A375 (cell line): Measurements from ENCODE around the gene LITAFD. TPM values are rescaled to one million over a fixed set of nuclear protein-coding genes. Genes with fewer than 3 reads are reported as not detected.

Experiments
- total RNA-seq: library from RNA; depleted of rRNA; stranded (reverse); fragments of >200 nt; shearing (Covaris generic); gene quantifications from 2 replicates; pipeline ENCODE4 v1.2.3, GENCODE V29; 2014; rRNA removed

LITAFD gene
- not detected in 2 replicates for total RNA-seq

DNA sequence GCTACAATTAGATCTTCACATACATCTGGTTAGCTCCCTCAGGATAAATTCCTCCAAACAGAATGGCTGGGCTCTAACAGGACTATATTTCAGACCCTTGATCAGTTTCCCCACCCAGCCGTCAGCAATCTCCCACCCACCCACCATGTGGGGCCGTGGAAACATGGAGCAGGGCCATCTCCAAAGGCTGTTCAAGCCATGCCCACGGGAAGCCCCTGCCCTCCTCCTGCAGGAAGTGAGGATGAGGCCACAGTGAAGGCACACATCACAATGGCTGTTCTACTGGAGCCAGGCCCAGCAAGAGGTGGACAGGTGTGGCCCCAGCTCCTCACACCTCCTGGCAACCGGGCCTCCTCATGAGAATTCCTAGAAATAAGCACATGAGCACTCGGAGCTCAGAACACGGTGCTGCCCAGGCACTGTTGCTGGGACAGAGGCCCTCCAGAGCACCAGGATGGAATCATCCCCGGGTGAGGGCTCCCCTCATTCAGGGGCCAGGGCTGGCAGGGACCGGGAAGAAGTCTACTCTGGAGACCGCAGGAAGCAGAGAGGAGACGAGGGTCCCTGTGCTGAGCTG lies at the start of gene LITAFD:
Gene LITAFD (plus strand): TSS at position 311 of the 577 bp plus-strand sequence. CDS start 2,005 bp downstream, outside the sequence.

GRCh38 chr16:8868416-8869211 lies 13.5 kb upstream of the LITAFD start, which contains the start of gene CARHSP1:
Gene CARHSP1, minus strand, starts transcription at chr16:8869006. Its CDS starts 9,678 bp downstream, at chr16:8859328.

Other genes starting within 250 kb of the LITAFD start
- gene ABAT, start 207.7 kb upstream of the LITAFD start, total RNA-seq: 1.2 and 1.5 TPM in 2 replicates
- 6.1 and 10.9 TPM in 2 replicates for gene TMEM186, start 84.7 kb upstream of the LITAFD start, total RNA-seq
- 54.5 and 69.5 TPM in 2 replicates for gene PMM2, start 84.5 kb upstream of the LITAFD start, total RNA-seq
- 159 and 207 TPM in 2 replicates for gene CARHSP1, start 13.3 kb upstream of the LITAFD start, total RNA-seq
- 56.0 and 59.3 TPM in 2 replicates for gene USP7, start 81.6 kb downstream of the LITAFD start, total RNA-seq
- gene HAPSTR1, start 209.3 kb downstream of the LITAFD start, total RNA-seq: 45.8 and 55.6 TPM in 2 replicates